ENCODE measurements around the gene SYNE2.
"Not testable (repeated sequence)": the region's sequence is repeated elsewhere in the genome, so short reads cannot be mapped to it uniquely, and the experiment has no call there.

The SYNE2 gene

GRCh38 chr14:64201921-64202545 is 349.2 kb downstream of the SYNE2 start:
- H3K4me3 ChIP-seq (ENCODE audit: low read depth, low read length) = no peak overlapping the region
- no peak overlapping the region for H3K27ac ChIP-seq (ENCODE audit: low read depth, low read length)
- no peaks in the 10 kb centered on the region for H3K27me3 ChIP-seq (ENCODE audit: insufficient read depth, low read length)
- no peaks in the 10 kb centered on the region for H3K79me2 ChIP-seq (ENCODE audit: control insufficient read depth, insufficient read depth, low read length, unreplicated experiment)
- no peaks in the 10 kb centered on the region for H3K36me3 ChIP-seq (ENCODE audit: insufficient read depth, low read length)
- peaks cover 3% of the 10 kb centered on the region for H3K4me1 ChIP-seq (ENCODE audit: control insufficient read depth, insufficient read depth, low read length, unreplicated experiment)
- H2AFZ ChIP-seq (ENCODE audit: low read length, unreplicated experiment) = no peak overlapping the region

DNA sequence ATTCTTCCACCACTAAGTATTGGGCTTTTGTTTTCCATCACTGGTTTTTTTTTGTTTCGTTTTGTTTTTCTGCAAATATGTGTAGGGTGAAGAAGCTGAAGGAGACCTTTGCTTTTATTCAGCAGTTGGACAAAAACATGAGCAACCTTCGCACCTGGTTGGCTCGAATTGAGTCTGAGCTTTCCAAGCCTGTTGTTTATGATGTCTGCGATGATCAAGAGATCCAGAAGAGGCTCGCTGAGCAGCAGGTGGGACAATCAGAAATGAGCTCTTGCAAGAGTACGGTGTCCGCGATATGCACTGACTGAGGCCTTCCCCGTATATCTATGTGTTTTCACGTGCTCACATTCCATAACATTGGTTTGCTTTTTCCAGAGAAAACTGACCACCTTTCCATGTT is 349.9 kb downstream of the SYNE2 start:
- Histone ChIP-seq H3K27me3 (ENCODE audit: insufficient read depth, low read length) (no peaks in the 10 kb centered on the region), H3K27ac (ENCODE audit: low read depth, low read length) (no peak overlapping the region), H3K36me3 (ENCODE audit: insufficient read depth, low read length) (no peaks in the 10 kb centered on the region), H3K79me2 (ENCODE audit: control insufficient read depth, insufficient read depth, low read length, unreplicated experiment) (no peaks in the 10 kb centered on the region), H3K4me1 (ENCODE audit: control insufficient read depth, insufficient read depth, low read length, unreplicated experiment) (no peaks in the 10 kb centered on the region), H3K4me3 (ENCODE audit: low read depth, low read length) (no peak overlapping the region), H2AFZ (ENCODE audit: low read length, unreplicated experiment) (no peak overlapping the region)

DNA sequence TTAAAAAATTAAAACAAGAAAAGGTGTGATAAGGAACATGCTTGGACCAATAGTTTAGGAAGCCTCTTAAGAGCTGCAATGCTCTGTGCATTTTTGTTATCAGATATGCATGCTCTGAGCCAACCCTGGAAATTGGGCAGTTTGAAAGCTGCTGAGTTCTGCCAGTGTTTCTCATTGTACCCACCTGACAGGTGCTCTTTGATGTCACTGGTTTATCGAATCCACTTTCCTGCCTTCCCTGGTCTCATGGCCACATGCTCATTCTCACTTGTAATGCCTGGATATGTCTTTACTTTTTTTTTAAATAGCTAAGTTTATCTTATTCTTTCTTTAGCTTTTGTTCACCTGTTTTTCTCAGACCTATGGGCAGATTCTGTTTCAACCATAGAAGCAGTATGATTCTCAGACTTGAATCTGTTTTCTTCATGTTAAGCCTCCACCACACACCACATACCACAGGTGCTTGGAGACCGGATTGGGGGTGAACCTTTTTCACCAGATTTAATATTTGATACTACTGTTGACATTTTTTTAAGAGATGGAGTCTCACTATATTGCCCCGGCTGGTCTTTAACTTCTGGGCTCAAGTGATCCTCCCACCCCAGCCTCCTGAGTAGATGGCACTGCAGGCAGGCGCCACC is 350.7 kb downstream of the SYNE2 start:
- no peaks in the 10 kb centered on the region for H3K79me2 ChIP-seq (ENCODE audit: control insufficient read depth, insufficient read depth, low read length, unreplicated experiment)
- no peak overlapping the region for H2AFZ ChIP-seq (ENCODE audit: low read length, unreplicated experiment)
- H3K27ac ChIP-seq (ENCODE audit: low read depth, low read length) = no peak overlapping the region
- H3K4me1 ChIP-seq (ENCODE audit: control insufficient read depth, insufficient read depth, low read length, unreplicated experiment) = no peaks in the 10 kb centered on the region
- H3K36me3 ChIP-seq (ENCODE audit: insufficient read depth, low read length) = no peaks in the 10 kb centered on the region
- no peak overlapping the region for H3K4me3 ChIP-seq (ENCODE audit: low read depth, low read length)
- H3K27me3 ChIP-seq (ENCODE audit: insufficient read depth, low read length) = no peaks in the 10 kb centered on the region

GRCh38 chr14:64208261-64208660 is 355.5 kb downstream of the SYNE2 start:
- Histone ChIP-seq H3K79me2 (ENCODE audit: control insufficient read depth, insufficient read depth, low read length, unreplicated experiment) (no peaks in the 10 kb centered on the region), H3K4me3 (ENCODE audit: low read depth, low read length) (no peak overlapping the region), H3K27ac (ENCODE audit: low read depth, low read length) (no peak overlapping the region), H3K4me1 (ENCODE audit: control insufficient read depth, insufficient read depth, low read length, unreplicated experiment) (no peaks in the 10 kb centered on the region), H3K36me3 (ENCODE audit: insufficient read depth, low read length) (no peaks in the 10 kb centered on the region), H3K27me3 (ENCODE audit: insufficient read depth, low read length) (no peaks in the 10 kb centered on the region), H2AFZ (ENCODE audit: low read length, unreplicated experiment) (no peak overlapping the region)

GRCh38 chr14:64208981-64209380 is 356.2 kb downstream of the SYNE2 start:
- no peaks in the 10 kb centered on the region for H3K4me1 ChIP-seq (ENCODE audit: control insufficient read depth, insufficient read depth, low read length, unreplicated experiment)
- no peaks in the 10 kb centered on the region for H3K27me3 ChIP-seq (ENCODE audit: insufficient read depth, low read length)
- H3K27ac ChIP-seq (ENCODE audit: low read depth, low read length) = no peak overlapping the region
- no peaks in the 10 kb centered on the region for H3K79me2 ChIP-seq (ENCODE audit: control insufficient read depth, insufficient read depth, low read length, unreplicated experiment)
- no peaks in the 10 kb centered on the region for H3K36me3 ChIP-seq (ENCODE audit: insufficient read depth, low read length)
- no peak overlapping the region for H2AFZ ChIP-seq (ENCODE audit: low read length, unreplicated experiment)
- H3K4me3 ChIP-seq (ENCODE audit: low read depth, low read length) = no peak overlapping the region

DNA sequence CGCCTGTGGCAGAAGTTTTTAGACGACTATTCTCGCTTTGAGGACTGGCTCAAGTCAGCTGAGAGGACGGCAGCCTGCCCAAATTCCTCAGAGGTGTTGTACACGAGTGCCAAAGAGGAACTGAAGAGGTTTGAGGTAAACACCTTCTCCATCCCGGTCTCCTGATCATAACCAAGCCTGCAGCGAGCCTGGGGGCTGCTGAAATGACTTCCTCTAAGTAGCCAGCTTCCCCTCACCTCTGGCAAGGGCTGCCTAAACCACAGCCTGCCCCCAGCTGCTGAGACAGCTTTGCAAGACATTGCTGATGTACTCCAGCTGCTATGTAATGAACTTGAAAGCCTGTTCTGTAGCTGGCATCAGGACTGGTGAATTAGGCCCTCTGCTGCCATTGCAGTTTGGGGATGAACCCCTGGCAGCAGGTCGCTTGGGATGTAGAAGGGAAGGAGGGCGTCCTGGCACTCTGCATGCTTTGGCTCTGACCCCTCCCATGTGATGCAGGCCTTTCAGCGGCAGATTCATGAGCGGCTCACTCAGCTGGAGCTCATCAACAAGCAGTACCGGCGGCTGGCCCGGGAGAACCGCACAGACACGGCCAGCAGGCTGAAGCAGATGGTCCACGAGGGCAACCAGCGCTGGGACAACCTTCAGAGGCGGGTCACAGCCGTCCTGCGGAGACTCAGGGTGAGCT is 356.8 kb downstream of the SYNE2 start:
- Histone ChIP-seq H3K36me3 (ENCODE audit: insufficient read depth, low read length) (no peaks in the 10 kb centered on the region), H3K27ac (ENCODE audit: low read depth, low read length) (no peak overlapping the region), H2AFZ (ENCODE audit: low read length, unreplicated experiment) (no peak overlapping the region), H3K27me3 (ENCODE audit: insufficient read depth, low read length) (no peaks in the 10 kb centered on the region), H3K4me1 (ENCODE audit: control insufficient read depth, insufficient read depth, low read length, unreplicated experiment) (no peaks in the 10 kb centered on the region), H3K4me3 (ENCODE audit: low read depth, low read length) (no peak overlapping the region), H3K79me2 (ENCODE audit: control insufficient read depth, insufficient read depth, low read length, unreplicated experiment) (no peaks in the 10 kb centered on the region)

DNA sequence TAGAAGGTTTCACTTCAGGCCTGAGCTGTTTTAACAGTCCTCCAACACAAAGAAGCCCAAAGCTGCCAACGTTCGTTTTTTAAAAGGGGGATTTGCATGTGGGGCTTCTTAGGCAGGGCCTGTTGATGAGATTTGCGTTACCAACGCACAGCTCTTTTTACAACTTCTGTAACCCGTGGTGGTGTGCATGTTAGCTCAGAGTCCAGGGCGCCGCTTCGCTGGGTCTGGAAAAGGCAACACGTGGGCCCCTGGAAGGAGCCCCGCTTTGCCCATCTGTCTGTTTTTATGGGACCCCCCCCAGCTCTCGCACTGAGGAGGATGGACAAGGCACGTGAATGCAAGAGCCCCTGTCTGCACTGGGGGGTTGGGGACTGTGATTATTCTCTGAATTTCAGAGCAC is 357.4 kb downstream of the SYNE2 start:
- Histone ChIP-seq H3K36me3 (ENCODE audit: insufficient read depth, low read length) (no peaks in the 10 kb centered on the region), H3K79me2 (ENCODE audit: control insufficient read depth, insufficient read depth, low read length, unreplicated experiment) (no peaks in the 10 kb centered on the region), H3K4me3 (ENCODE audit: low read depth, low read length) (no peak overlapping the region), H2AFZ (ENCODE audit: low read length, unreplicated experiment) (no peak overlapping the region), H3K4me1 (ENCODE audit: control insufficient read depth, insufficient read depth, low read length, unreplicated experiment) (no peaks in the 10 kb centered on the region), H3K27ac (ENCODE audit: low read depth, low read length) (no peak overlapping the region), H3K27me3 (ENCODE audit: insufficient read depth, low read length) (no peaks in the 10 kb centered on the region)

- not testable (repeated sequence) for H3K27ac ChIP-seq (ENCODE audit: low read depth, low read length); H3K4me1 ChIP-seq (ENCODE audit: control insufficient read depth, insufficient read depth, low read length, unreplicated experiment); H3K4me3 ChIP-seq (ENCODE audit: low read depth, low read length); H3K27me3 ChIP-seq (ENCODE audit: insufficient read depth, low read length); H3K36me3 ChIP-seq (ENCODE audit: insufficient read depth, low read length); H2AFZ ChIP-seq (ENCODE audit: low read length, unreplicated experiment); H3K79me2 ChIP-seq (ENCODE audit: control insufficient read depth, insufficient read depth, low read length, unreplicated experiment)
These were observed 358.1 kb downstream of the SYNE2 start for GRCh38 chr14:64210912-64211311.

GRCh38 chr14:64212666-64213065 is 359.9 kb downstream of the SYNE2 start:
- Histone ChIP-seq H2AFZ (ENCODE audit: low read length, unreplicated experiment) (no peak overlapping the region), H3K4me1 (ENCODE audit: control insufficient read depth, insufficient read depth, low read length, unreplicated experiment) (no peaks in the 10 kb centered on the region), H3K79me2 (ENCODE audit: control insufficient read depth, insufficient read depth, low read length, unreplicated experiment) (no peaks in the 10 kb centered on the region), H3K36me3 (ENCODE audit: insufficient read depth, low read length) (no peaks in the 10 kb centered on the region), H3K27ac (ENCODE audit: low read depth, low read length) (no peak overlapping the region), H3K27me3 (ENCODE audit: insufficient read depth, low read length) (no peaks in the 10 kb centered on the region), H3K4me3 (ENCODE audit: low read depth, low read length) (no peak overlapping the region)

GRCh38 chr14:64213086-64213485 is 360.3 kb downstream of the SYNE2 start:
- Histone ChIP-seq H2AFZ (ENCODE audit: low read length, unreplicated experiment) (no peak overlapping the region), H3K79me2 (ENCODE audit: control insufficient read depth, insufficient read depth, low read length, unreplicated experiment) (no peaks in the 10 kb centered on the region), H3K36me3 (ENCODE audit: insufficient read depth, low read length) (no peaks in the 10 kb centered on the region), H3K4me3 (ENCODE audit: low read depth, low read length) (no peak overlapping the region), H3K27ac (ENCODE audit: low read depth, low read length) (no peak overlapping the region), H3K27me3 (ENCODE audit: insufficient read depth, low read length) (no peaks in the 10 kb centered on the region), H3K4me1 (ENCODE audit: control insufficient read depth, insufficient read depth, low read length, unreplicated experiment) (no peaks in the 10 kb centered on the region)
